Activated T-cell treated with anti-CD3 and anti-CD28 coated beads, Interleukin-2, amount 50 U/mL, for 72 hours (primary cell): ENCODE measurements around the gene TRIM50. TPM values are rescaled to one million over a fixed set of nuclear protein-coding genes. Genes with fewer than 3 reads are reported as not detected.
"Not testable (repeated sequence)": the region's sequence is repeated elsewhere in the genome, so short reads cannot be mapped to it uniquely, and the experiment has no call there.

Experiments used
- ATAC-seq, 2 donors: fragments of 150-1000 bp; cut with Tn5 transposase; replicated peaks in 1 of 2; 2 replicates each; pipeline ENCODE4 v1.10.0; 2021; ENCODE audit warnings: moderate library complexity in 2 of 2, mild to moderate bottlenecking in 1 of 2
- DNase-seq, 2 donors: peaks; one replicate each; pipeline ENCODE4 v3.0.0; 2021 to 2022; ENCODE audit warnings: mixed read lengths in 1 of 2
- H3K27ac Mint-ChIP-seq: one replicate; pipeline ENCODE4 v1.8.0; 2022; ENCODE audit warnings: mild to moderate bottlenecking, moderate library complexity, mixed read lengths
- H3K27me3 Mint-ChIP-seq: one replicate; pipeline ENCODE4 v1.8.0; 2022; ENCODE audit warnings: low read depth, mixed read lengths
- H3K36me3 Mint-ChIP-seq, 2 donors: one replicate each; pipeline ENCODE4 v1.8.0; 2022; ENCODE audit warnings: mixed read lengths in 2 of 2, mild to moderate bottlenecking in 1 of 2; ENCODE audit not compliant: insufficient read depth in 2 of 2
- H3K4me1 Mint-ChIP-seq: one replicate; pipeline ENCODE4 v1.8.0; 2022; ENCODE audit warnings: low read depth, mixed read lengths
- H3K4me3 Mint-ChIP-seq, 2 donors: one replicate each; pipeline ENCODE4 v1.8.0; 2022; ENCODE audit warnings: mild to moderate bottlenecking in 2 of 2, mixed read lengths in 2 of 2, moderate library complexity in 2 of 2
- H3K9me3 Mint-ChIP-seq, 2 donors: one replicate each; pipeline ENCODE4 v1.8.0; 2022; ENCODE audit warnings: mixed read lengths in 2 of 2
- total RNA-seq, 2 donors: library from RNA; stranded (reverse); gene quantifications; one replicate each; pipeline ENCODE4 v1.2.3, GENCODE V29; 2022

Gene TRIM50
- total RNA-seq, 2 donors from 2014 or later = not detected

DNA sequence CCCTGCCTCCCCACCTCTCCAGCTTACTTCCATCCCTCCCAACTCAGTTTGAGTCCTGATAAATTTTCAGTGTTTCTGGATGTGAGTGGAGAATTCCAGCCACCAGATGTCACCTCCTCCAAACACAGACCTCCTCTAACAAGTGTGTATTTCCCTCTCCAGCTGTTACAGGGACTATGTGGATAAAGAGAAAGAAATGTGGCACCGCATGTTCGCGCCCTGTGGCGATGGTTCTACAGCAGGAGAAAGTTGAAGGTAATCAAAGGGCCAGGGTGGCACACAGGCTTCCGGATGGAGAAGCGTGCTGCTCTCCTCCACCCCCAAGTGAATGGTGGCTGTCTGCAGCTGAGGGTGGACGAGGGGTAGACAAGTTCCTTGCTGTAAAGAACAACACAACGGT lies 14.8 kb upstream of the TRIM50 start:
- Mint-ChIP-seq H3K4me3 (no peak overlapping the region), H3K4me1 (peaks cover 5% of the 10 kb centered on the region), H3K27ac (no peak overlapping the region), H3K9me3 (no peaks in the 10 kb centered on the region), H3K36me3 (no peaks in the 10 kb centered on the region), H3K27me3 (no peaks in the 10 kb centered on the region)
- ATAC-seq (no peak), DNase-seq (no peak)

DNA sequence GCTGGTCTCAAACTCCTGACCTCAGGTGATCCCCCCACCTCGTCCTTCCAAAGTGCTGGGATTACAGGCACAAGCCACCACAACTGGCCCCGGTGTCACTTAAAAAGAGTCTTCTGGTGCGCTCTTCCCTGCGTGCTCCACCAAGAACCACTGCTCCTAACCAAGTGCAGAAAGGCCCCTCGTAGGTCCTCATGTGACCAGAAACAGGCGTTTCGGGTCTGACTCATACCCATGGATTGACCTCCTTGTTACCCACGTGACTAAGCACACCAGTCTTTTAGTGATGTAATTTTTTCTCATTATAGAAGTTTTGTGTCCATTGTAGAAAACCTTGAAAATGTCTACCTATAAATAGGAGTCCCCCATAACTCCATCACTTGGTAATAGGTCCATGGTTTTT lies 14.0 kb upstream of the TRIM50 start:
- Mint-ChIP-seq H3K36me3 (no peaks in the 10 kb centered on the region), H3K4me3 (no peak overlapping the region), H3K9me3 (no peaks in the 10 kb centered on the region), H3K27ac (no peak overlapping the region), H3K27me3 (no peaks in the 10 kb centered on the region), H3K4me1 (peaks cover 5% of the 10 kb centered on the region)
- ATAC-seq (peak; percentile 39 to 45), DNase-seq (peak in 1 of 2 donors; percentile 12)

DNA sequence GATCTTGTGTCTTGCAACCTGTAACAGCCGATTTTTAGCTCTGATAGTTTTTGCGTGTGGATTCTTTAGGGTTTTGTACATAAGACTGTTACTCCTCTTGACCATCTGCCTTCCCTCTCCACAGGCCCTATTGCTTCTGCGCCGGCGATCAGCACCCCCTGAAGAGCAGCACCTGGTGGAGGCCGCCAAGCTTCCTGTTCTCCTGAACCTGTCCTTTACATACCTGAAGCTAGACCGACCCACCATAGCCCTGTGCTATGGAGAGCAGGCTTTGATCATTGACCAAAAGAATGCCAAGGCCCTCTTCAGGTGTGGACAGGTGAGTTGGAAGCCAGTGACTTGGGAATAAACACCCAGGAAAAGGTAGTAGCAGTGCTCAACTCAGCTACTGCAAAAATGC lies 12.6 kb upstream of the TRIM50 start:
- no peaks in the 10 kb centered on the region for H3K36me3 Mint-ChIP-seq
- H3K27ac Mint-ChIP-seq = no peak overlapping the region
- peaks cover 5% of the 10 kb centered on the region for H3K4me1 Mint-ChIP-seq
- DNase-seq (no peak), ATAC-seq (no peak)
- H3K9me3 Mint-ChIP-seq = no peaks in the 10 kb centered on the region
- no peak overlapping the region for H3K4me3 Mint-ChIP-seq
- H3K27me3 Mint-ChIP-seq = no peaks in the 10 kb centered on the region

DNA sequence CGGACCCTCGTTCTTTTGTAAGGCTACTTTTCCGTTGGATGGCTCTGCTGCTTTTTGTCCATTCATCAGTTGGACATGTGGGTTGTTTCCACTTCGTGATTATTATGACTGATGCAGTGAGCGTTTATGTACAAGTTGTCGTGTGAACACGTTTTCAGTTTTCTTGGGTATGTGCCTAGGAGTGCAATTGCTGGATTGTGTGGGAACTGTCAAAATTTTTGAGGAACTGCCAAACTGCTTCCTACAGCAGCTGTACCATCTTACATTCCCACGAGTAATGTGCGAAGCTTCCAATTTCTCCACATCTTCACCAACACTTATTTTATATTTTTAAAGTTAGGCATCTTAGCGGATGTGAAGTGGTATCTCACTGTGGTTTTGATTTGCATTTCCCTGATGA lies 10.4 kb upstream of the TRIM50 start:
- Mint-ChIP-seq H3K4me3 (no peak overlapping the region), H3K27me3 (no peaks in the 10 kb centered on the region), H3K27ac (no peak overlapping the region), H3K9me3 (no peaks in the 10 kb centered on the region), H3K4me1 (peaks cover 5% of the 10 kb centered on the region), H3K36me3 (no peaks in the 10 kb centered on the region)
- ATAC-seq (no peak), DNase-seq (no peak)

DNA sequence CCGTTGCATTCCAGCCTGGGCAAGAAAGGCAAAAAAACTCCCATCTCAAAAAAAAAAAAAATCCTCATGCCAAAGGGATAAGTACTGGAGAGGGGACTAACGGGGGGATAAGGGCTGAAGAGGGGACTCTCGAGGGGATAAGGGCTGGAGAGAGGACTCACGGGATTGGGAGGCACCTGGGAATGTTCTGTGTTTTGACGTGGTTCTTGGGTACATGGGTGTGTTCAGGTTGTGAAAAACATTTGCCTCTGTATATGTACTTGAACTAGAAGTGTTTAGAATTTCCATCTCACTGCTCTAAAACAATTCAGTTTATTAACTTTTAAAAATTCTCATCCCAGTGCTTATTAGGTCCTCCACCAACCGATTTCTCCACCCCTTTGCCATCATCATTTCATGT lies 4.6 kb upstream of the TRIM50 start:
- ATAC-seq = no peak
- no peaks in the 10 kb centered on the region for H3K36me3 Mint-ChIP-seq
- H3K4me3 Mint-ChIP-seq = no peak overlapping the region
- H3K27ac Mint-ChIP-seq = no peak overlapping the region
- no peaks in the 10 kb centered on the region for H3K4me1 Mint-ChIP-seq
- no peaks in the 10 kb centered on the region for H3K9me3 Mint-ChIP-seq
- DNase-seq = no peak
- no peaks in the 10 kb centered on the region for H3K27me3 Mint-ChIP-seq

DNA sequence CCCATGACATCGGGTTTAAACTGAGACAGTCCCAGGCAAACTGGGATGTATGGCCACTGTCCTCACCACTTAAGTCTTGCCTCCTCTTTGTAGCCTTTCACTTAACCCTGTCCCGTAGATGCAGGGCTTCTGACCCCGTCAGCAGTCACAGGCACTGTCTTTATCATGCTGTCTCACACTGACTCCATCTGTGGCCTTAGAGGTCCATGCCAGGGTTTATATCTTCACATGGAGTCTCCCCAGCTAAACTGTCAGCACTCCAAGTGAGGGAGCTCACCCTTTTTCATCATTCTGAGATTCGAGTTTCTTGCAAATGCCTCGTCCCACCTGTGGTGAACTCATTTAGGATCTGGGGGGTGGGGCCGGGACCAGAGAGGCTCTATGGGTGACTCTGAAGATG lies 2.9 kb upstream of the TRIM50 start:
- no peak for DNase-seq
- H3K9me3 Mint-ChIP-seq = no peaks in the 10 kb centered on the region
- no peaks in the 10 kb centered on the region for H3K36me3 Mint-ChIP-seq
- no peaks in the 10 kb centered on the region for H3K4me1 Mint-ChIP-seq
- H3K27ac Mint-ChIP-seq = no peak overlapping the region
- H3K27me3 Mint-ChIP-seq = no peaks in the 10 kb centered on the region
- ATAC-seq = no peak
- no peak overlapping the region for H3K4me3 Mint-ChIP-seq

DNA sequence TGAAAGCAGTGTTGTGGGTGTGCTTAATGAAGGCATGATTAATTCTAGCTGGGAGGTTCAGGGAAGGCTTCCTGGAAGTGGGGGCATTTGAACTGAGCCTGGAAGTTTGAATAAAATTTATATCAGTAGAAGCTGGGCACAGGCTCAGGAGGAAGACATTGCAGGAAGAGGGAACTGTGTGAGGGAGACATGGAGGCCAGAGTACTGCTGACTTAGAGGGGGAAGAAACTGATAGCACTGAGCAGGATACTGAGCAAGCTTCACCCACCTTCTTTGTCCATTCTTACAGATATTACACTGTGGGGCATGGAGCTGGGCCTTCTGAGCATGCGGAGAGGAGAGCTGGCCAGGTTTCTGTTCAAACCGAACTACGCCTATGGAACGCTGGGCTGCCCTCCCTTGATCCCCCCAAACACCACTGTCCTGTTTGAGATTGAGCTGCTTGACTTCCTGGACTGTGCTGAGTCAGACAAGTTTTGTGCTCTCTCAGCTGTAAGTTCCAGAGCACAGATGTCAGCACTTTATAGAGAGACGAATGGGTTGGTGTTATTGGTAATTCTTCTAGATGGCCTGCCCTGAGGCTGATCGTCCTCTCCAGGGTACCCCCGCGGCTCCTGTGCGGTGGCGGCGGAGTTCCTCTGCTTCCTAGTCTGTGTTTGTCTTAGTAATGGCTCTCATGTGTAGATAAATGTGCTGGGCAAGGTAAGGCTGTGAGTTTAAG lies 2.1 kb upstream of the TRIM50 start:
- H3K27ac Mint-ChIP-seq = no peak overlapping the region
- no peaks in the 10 kb centered on the region for H3K36me3 Mint-ChIP-seq
- ATAC-seq = no peak
- H3K27me3 Mint-ChIP-seq = no peaks in the 10 kb centered on the region
- no peak overlapping the region for H3K4me3 Mint-ChIP-seq
- H3K9me3 Mint-ChIP-seq = no peaks in the 10 kb centered on the region
- H3K4me1 Mint-ChIP-seq = no peaks in the 10 kb centered on the region
- no peak for DNase-seq

DNA sequence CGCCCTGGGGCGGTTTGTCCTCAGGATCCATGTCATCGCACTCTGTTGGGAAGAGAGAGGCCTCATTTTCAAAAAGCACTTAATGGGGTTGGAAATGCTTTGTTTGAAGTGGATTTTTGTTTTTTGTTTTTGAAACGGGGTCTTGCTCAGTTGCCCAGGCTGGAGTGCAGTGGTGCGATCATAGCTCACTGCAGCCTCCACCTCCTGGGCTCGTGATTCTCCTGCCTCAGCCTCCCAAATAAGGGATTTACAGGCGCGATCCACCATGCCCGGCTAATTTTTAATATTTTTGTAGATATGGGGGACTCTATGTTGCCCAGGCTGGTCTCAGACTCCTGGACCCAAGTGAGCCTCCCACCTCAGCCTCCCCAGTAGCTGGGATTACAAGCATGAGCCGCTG lies 814 bp upstream of the TRIM50 start:
- Mint-ChIP-seq H3K36me3 (no peaks in the 10 kb centered on the region), H3K4me1 (peaks cover 8% of the 10 kb centered on the region), H3K27me3 (no peaks in the 10 kb centered on the region), H3K9me3 (no peaks in the 10 kb centered on the region), H3K27ac (no peak overlapping the region), H3K4me3 (no peak overlapping the region)
- no peak for ATAC-seq
- no peak for DNase-seq

DNA sequence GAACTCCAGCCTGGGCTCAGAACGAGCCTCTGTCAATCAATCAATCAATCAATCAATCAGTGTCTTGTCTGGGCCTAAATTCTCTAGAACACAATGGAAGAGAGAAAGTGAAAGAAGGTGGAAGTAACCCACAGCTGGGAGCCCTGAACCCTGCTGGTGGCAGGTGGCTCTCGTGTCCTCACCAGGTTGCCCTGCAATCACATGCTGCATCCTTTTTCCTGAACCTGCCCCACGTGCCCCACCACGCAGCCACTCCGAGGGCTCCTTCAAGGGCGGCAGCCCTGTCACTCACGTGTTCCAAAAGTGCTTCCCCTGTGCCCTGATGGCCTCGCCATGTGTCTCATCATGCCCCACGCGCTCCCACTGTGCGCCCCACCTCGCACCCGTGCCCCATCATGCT lies 433 bp downstream of the TRIM50 start:
- not testable (repeated sequence) for ATAC-seq, H3K4me3 Mint-ChIP-seq, H3K9me3 Mint-ChIP-seq, H3K27ac Mint-ChIP-seq, DNase-seq, H3K27me3 Mint-ChIP-seq, H3K36me3 Mint-ChIP-seq
- H3K4me1 Mint-ChIP-seq = peaks cover 10% of the 10 kb centered on the region

DNA sequence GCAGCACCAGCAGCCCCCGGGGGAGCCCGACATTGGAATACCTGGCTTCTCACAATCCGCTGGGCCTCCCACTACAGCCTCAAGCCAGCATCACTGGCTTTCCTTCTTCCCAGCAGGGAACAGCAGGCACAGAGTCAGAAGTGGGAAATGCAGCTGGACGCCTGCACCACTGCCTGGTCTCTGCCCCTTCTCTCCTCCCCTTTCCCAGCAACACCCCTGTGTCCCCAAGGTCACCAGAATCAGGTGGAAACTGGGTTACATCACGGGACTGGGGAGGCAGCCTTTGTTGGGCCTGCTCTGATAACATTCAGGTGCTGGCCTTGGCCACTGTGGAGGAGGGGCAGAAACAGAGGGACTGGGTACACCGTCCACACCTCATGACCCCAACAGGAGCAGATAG lies 2.5 kb downstream of the TRIM50 start:
- peaks cover 10% of the 10 kb centered on the region for H3K4me1 Mint-ChIP-seq

DNA sequence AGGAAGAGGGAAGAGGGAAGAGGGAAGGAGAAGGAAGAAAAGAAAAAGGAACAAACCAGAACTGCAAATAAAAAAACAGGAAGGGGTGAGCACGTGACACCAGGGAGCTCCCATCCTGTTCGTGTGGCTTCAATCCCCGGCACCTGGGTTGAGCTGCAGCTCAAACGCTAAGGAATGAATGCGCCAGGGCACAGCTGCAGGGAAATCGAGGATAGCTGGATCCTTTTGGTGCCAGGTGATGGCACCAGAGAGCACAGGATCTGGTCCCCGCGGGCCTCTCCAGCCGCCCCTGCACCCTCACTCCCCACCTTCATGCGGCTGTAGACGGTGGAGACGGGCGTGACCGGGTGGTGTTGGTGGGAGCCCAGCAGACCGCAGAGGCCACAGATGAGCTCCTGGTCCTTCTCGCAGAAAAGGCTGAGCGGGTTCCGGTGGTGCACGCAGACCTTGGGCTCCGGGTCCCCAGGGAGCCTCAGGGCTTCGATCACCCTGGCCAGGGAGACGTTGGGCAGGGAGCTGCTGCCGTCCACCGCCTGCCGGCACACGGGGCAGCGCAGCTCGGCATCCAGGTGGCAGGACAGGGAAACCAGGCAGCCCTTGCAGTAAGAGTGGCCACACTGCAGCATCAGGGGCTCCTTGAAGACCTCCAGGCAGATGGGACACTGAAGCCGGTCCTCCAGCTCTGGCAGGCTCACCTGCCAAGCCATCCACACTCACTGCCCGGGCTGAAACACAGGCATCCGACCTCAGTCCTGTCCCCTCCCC lies 3.6 kb downstream of the TRIM50 start:
- ATAC-seq (peak; percentile 91 to 94), DNase-seq (peak; percentile 55 to 56)
- Mint-ChIP-seq H3K4me1 (peaks cover 10% of the 10 kb centered on the region), H3K4me3 (peak overlapping the region; percentile 64 to 69)
- not testable (repeated sequence) for H3K36me3 Mint-ChIP-seq, H3K27me3 Mint-ChIP-seq, H3K27ac Mint-ChIP-seq, H3K9me3 Mint-ChIP-seq

More for the DNA sequence above, 2.5 kb downstream of the TRIM50 start:
- H3K9me3 Mint-ChIP-seq, ATAC-seq, H3K27me3 Mint-ChIP-seq, H3K27ac Mint-ChIP-seq, H3K36me3 Mint-ChIP-seq, DNase-seq, H3K4me3 Mint-ChIP-seq: not testable (repeated sequence)

DNA sequence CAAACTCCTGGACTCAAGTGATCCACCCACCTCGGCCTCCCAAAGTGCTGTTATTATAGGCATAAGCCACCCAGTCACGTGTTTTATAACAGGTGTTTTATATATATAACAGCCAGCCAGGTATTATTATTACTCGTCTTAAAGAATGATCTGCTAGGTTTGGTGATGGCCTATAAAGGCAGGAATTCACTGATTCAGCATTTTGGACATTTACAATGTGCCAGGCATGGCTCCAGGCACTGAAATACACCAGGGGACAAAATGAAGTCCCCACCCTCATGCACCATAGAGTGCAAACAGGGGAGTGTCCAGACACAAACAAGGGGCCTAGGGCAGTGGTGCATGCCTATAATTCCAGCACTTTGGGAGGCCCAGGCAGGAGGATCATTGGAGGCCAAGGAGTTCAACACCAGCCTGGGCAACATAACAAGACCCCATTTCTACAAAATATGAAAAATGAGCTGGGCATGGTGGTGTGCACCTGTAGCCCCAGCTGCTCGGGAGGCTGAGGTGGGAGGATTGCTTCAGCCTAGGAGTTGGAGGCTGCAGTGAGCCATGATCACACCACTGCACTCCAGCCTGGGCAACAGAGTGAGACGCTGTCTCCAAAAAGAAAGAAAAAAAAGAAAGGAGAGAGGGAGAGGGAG lies 4.3 kb downstream of the TRIM50 start:
- not testable (repeated sequence) for H3K36me3 Mint-ChIP-seq, DNase-seq, ATAC-seq, H3K9me3 Mint-ChIP-seq, H3K27me3 Mint-ChIP-seq, H3K27ac Mint-ChIP-seq
- Mint-ChIP-seq H3K4me3 (peak overlapping the region; percentile 64 to 69), H3K4me1 (peaks cover 10% of the 10 kb centered on the region)

DNA sequence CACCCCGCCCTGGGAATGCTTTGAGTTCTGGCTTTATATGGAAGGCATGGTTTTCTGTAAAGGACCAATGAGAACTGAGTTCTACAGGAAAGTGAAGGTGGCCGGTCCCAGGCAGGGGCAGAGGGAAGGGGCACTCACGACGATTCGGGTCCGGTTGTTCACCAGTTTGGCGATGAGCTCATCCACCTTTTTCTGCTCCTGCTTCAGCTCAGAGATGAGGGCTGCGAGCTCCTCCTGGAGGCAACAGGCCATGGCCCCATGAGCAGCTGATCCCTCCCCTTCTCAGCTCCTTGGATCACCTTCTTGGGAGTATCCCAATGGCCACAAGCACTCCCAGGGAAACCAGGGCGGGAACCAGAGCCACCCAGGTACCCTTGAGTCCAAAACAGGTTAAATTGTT lies 7.9 kb downstream of the TRIM50 start:
- DNase-seq, H3K27ac Mint-ChIP-seq, H3K27me3 Mint-ChIP-seq, H3K4me3 Mint-ChIP-seq, H3K9me3 Mint-ChIP-seq, ATAC-seq, H3K36me3 Mint-ChIP-seq: not testable (repeated sequence)
- H3K4me1 Mint-ChIP-seq = peaks cover 10% of the 10 kb centered on the region
